SH-SY5Y (cell line): ENCODE results near the gene NSRP1.

Experiments
- GATA2 ChIP-seq: IDR thresholded peaks from 2 replicates; pipeline ENCODE4 v1.6.1; 2011; ENCODE audit warnings: mild to moderate bottlenecking, low read depth, low read length
- GATA3 ChIP-seq: IDR thresholded peaks from 2 replicates; pipeline ENCODE4 v1.6.1; 2011; ENCODE audit warnings: low read depth, mild to moderate bottlenecking, low read length, moderate library complexity

DNA sequence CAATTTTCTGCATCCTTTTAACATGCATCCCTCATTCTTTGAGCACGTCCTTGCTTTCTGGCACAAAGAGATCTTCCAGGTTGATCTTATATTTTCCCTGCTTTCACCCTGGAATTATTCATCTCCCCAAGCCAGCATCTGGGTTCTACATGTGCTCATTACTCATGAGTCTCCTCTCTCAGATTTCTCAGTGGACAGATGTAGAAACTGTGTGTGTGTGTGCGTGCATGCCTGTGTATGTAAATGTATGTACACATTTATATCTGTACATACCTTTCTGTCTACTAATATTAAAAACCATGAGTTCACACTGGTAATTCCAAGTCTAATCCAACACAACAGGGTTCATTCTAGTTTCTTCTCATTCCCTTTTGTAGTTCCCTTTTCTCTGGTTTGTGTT is 41.9 kb upstream of the NSRP1 start:
- no peak for TF ChIP-seq GATA3
- TF ChIP-seq GATA2, result no peak
